ENCODE results near the gene FOCAD.
"Not testable (repeated sequence)": the region's sequence is repeated elsewhere in the genome, so short reads cannot be mapped to it uniquely, and the experiment has no call there.

DNA sequence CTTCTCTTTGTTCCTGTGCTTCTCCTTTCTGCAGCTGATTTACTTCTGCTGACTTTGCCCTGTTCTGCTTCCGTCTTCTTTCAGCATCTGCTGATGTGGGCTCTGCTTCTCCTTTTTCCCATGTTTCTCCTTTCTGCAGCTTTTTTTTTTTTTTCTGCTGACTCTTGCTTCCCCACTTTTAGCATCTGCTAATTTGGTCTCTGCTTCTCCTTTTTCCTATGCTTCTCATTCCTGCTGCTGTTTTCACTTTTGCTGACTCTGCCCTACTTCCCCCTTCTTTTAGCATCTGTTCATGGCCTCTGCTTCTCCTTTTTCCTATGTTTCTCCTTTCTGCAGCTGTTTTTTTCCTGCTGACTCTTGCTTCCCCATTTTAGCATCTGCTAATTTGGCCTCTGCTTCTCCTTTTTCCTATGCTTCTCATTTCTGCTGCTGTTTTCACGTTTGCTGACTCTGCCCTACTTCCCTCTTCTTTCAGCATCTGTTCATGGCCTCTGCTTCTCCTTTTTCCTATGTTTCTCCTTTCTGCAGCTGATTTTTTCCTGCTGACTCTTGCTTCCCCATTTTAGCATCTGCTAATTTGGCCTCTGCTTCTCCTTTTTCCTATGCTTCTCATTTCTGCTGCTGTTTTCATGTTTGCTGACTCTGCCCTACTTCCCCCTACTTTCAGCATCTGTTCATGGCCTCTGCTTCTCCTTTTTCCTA lies 289.3 kb downstream of the FOCAD start:
- not testable (repeated sequence) for TF ChIP-seq POLR2A, CTCF (IDR thresholded peaks at IDR 0.05)
